Neural progenitor cell (in vitro differentiated cells): Measurements from ENCODE around the gene FAM120C.

Experiments used
- EZH2 ChIP-seq: fragments of 200-600 bp; sonication (generic); IDR thresholded peaks from 2 replicates; pipeline ENCODE4 v1.6.1; 2017; ENCODE audit warnings: antibody characterized with exemption, mild to moderate bottlenecking, moderate library complexity
- EZH2phosphoT487 ChIP-seq: fragments of 200-600 bp; sonication (generic); IDR thresholded peaks from 2 replicates; pipeline ENCODE4 v1.6.1; 2017; ENCODE audit warnings: antibody characterized with exemption
- TF ChIP-seq, protein P1 (sequence below): fragments of 200-600 bp; sonication (generic); IDR thresholded peaks from 2 replicates; pipeline ENCODE4 v1.5.1; 2017; ENCODE audit warnings: antibody characterized with exemption, mild to moderate bottlenecking

DNA sequence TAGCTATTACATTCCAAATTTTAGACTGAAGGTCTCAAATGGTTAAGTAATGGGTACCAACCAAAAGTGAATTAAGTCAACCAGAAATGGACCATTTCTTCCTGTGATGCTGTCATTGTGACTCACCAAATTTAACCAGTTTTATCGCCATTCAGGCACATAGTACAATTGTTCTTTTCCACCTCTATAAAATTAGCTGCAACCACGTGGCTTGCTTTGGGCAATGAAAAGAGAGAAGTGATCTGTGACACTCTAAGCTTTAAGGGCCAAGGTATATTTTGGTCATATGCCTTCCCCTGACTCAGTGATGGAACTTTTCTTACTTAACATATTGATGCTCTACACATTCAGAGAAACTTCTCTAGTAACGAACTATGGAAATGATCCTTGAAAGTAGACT is 118.5 kb downstream of the FAM120C start:
- TF ChIP-seq, protein P1, sequence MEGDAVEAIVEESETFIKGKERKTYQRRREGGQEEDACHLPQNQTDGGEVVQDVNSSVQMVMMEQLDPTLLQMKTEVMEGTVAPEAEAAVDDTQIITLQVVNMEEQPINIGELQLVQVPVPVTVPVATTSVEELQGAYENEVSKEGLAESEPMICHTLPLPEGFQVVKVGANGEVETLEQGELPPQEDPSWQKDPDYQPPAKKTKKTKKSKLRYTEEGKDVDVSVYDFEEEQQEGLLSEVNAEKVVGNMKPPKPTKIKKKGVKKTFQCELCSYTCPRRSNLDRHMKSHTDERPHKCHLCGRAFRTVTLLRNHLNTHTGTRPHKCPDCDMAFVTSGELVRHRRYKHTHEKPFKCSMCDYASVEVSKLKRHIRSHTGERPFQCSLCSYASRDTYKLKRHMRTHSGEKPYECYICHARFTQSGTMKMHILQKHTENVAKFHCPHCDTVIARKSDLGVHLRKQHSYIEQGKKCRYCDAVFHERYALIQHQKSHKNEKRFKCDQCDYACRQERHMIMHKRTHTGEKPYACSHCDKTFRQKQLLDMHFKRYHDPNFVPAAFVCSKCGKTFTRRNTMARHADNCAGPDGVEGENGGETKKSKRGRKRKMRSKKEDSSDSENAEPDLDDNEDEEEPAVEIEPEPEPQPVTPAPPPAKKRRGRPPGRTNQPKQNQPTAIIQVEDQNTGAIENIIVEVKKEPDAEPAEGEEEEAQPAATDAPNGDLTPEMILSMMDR, result no peak
- TF ChIP-seq EZH2phosphoT487 (no peak), EZH2 (no peak)
